ENCODE data around the gene FLOT1.
"Not testable (repeated sequence)": the region's sequence is repeated elsewhere in the genome, so short reads cannot be mapped to it uniquely, and the experiment has no call there.

Gene FLOT1

DNA sequence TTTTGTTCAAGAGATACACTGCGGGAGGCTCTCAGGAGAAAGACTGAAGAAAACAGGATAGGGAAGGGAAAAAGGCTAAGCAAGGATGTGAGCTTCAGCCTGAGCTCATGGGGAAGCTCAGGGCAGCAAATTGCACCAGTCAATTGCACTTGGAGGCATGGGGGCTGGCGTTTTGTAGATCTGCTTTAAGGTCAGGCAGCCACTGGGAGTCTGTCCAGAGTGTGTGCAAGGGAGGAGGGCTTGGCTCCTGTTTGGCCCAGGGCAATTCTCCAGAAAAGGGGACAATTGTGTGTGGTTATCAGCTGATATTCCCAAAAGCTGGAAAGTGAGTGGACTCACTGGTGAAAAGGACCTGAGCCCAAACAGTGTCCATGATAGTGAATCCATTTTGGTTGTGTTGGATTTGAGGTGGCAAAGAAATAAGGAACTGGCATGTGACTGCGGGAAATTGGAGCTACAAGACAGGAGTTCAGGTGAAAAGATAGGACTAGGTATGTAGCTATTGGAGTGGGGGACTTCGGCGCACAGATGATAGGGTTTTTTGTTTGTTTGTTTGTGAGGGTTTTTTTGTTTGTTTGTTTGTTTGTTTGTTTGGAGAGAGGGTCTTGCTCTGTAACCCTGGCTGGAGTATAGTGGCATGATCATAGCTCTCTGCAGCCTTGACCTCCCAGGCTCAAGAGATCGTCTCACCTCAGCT, 24.1 kb upstream of the FLOT1 start:
- DNase-seq, result no peak

GRCh38 chr6:30765495-30765894, 23.0 kb upstream of the FLOT1 start:
- not testable (repeated sequence) for DNase-seq

- DNase-seq, result not testable (repeated sequence)
These were observed 22.1 kb upstream of the FLOT1 start for GRCh38 chr6:30764490-30765043.

GRCh38 chr6:30763618-30764489, 21.4 kb upstream of the FLOT1 start:
- DNase-seq, result peak in 1 of 2 experiments; percentile 26

DNA sequence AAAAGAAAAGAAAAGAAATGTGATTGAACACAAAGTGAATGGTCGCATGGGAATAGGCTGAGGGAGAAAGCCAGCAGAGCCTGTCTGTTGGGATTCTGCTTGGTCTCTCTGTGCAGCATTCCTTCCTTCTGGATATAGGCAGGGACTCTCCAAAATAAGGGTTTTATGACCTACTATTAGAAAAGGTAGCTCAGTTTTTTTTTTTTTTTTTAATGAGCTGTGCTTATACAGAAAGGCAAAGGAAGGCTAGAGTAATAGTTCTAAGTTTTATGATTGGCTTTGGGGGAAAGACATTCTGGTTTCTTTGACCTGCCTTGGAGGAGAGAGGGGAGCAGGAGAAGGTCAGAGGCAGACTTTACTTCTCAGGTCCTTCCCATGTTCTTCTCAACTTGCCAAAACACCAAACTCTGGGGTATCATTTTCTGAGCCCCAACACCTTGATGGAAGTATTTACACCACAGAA, 20.7 kb upstream of the FLOT1 start:
- no peak for DNase-seq

- no peak for DNase-seq
These were observed 19.4 kb upstream of the FLOT1 start for GRCh38 chr6:30761791-30762429.

GRCh38 chr6:30760549-30760948, 18.1 kb upstream of the FLOT1 start:
- no peak for DNase-seq

GRCh38 chr6:30759575-30760239, 17.2 kb upstream of the FLOT1 start:
- DNase-seq, result no peak

GRCh38 chr6:30757261-30757904, 14.9 kb upstream of the FLOT1 start:
- no peak for DNase-seq

DNA sequence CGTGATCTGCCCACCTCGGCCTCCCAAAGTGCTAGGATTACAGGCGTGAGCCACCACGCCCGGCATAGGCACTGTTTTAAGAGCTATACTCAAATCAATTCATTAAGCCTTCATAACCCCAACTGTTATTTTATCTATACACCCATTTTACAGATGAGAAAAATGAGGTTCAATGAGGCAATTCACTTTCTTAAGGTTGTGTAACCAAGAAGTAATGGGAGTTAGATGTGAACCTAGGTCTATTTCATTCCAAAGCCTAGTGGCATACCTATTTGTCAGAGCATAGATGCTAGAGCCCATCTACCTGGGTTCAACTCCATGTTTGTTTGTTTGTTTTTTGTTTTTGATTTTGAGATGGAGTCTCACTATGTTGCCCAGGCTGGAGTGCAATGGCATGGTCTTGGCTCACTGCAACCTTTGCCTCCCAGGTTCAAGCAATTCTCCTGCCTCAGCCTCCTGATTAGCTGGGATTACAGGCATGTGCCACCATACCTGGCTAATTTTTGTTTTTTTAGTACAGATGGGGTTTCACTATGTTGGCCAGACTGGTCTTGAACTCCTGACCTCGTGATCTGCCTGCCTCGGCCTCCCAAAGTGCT, 14.0 kb upstream of the FLOT1 start:
- DNase-seq, result not testable (repeated sequence)

- DNase-seq, result no peak
These were observed 12.1 kb upstream of the FLOT1 start for GRCh38 chr6:30754631-30755030.

GRCh38 chr6:30752157-30752927, 9.9 kb upstream of the FLOT1 start:
- DNase-seq, result peak; percentile 73 to 75

- DNase-seq, result no peak
These were observed 7.8 kb upstream of the FLOT1 start for GRCh38 chr6:30750379-30750668.

DNA sequence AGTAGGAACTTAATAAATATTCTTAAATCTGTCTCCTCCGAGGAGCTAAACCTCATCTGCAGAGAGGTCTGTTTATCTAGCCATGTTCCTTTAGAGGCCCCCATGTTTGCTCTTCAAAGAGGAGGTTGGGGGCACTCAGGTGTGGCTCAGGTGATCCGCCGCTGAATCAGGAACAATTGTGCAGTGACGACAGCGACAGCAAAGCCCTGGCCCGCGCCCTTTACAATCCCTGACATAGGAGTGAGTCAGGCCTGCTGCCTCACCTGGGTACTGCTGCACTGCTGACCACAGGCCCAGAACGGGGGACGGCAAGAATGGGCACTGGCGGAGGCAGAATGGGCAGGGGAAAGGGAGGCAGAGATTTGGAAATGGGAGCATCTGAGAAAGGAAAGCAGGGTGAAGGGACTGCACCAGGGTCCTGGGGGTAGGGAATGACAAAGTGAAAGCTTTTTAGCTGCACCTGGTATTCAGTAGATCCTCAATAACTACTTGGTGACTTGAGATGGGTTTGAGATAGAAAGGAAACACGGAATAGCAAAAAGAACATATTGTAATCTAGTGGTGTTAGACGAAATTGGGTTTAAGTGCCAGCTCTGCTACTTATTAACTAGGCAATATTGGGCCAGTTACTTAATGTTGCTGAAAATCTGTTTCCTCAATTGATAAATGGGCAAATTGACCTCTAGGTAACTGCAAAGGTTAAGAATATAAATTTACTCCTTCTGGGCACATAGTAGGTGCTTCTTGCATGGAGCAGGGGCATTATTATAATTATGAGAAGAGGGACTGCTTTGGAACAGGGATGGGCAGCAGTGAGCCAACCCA, 7.3 kb upstream of the FLOT1 start:
- no peak for DNase-seq

DNA sequence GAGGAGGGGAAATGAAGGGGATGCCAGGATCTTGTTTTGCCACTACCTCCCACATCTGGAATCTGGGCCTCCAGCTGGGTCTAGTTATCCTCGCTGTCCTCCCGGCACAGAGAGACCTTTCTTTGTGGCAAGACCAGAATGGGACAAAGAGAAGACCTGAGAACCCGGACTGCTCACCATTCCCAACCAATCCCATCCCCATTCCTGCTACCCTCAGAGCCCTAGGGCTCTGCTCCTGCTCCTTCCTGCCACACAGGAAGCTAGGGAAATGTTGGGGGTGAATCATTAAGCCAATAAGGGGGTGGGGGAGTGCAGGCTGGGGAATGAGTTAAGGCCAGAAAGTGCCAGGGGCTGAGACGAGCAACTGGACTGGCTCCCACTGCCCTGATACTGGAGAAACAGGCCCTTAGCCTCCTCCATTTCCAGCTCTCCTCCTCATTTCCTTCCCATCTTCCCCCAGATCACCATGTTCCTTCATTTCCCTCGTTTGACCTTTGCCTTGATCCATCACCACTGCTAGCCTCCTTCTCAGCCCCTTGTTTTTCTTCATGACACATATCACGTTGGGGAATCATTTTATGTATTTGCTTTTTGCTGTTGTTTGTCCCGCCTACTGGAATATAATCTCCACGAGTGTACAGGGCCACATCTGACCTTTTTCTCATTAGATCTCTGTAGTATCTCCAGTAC, 6.5 kb upstream of the FLOT1 start:
- DNase-seq, result no peak

DNA sequence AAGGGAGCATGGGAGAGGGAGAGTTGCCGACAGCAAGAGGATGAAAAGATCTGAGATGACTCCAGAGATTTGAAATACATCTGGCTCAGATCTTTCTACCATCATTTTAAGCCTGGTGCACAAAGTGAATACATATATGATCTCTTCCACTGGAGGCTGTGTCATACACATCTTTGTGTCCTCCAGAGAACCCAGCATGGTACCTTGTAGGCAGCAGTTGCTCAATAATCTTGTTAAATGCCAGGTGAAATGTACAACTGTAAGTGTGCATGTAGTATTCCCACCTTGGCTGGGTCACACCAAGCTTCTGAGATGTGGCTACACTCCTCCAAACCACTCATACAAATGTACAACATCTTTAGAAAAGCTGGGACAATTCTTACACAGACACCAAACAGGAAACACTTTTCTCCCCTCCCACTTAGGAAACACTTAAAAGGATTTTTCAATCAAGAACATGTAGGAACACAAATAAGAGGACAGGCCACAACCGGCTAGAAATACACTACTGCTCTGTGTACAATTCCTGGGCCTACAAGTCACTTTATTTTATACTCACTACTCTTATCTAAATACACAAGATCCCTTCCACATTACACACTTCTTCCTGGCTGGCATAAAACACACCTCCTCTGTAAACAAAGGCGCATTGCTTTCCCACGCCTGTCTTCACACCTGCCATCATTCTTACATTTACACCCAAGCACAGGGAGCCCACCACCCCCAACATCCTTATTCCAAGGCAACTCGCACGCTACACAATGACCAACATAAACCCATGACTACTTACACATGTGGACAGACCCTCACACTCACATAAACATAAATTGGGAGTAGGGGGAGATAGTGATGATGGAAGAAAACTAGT, 5.6 kb upstream of the FLOT1 start:
- DNase-seq, result no peak

DNA sequence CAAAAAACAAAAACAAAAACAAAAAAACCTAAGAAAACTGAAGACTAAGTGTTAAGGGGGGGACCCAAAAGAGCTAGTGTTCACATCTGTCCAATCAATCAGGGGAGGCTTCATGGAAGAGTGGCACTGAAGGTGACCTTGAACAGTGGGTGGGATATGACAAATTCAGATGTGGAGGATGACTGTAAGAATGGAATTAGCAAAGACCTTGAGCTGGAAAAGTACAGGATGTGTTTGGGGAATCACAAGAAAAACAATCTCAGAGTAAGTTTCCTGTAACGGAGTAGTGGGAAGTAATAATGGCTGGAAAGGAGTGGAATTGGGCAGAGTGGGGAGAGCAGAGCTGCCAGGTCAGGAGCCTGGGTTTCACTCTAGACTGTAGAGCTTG, 4.8 kb upstream of the FLOT1 start:
- DNase-seq, result no peak

DNA sequence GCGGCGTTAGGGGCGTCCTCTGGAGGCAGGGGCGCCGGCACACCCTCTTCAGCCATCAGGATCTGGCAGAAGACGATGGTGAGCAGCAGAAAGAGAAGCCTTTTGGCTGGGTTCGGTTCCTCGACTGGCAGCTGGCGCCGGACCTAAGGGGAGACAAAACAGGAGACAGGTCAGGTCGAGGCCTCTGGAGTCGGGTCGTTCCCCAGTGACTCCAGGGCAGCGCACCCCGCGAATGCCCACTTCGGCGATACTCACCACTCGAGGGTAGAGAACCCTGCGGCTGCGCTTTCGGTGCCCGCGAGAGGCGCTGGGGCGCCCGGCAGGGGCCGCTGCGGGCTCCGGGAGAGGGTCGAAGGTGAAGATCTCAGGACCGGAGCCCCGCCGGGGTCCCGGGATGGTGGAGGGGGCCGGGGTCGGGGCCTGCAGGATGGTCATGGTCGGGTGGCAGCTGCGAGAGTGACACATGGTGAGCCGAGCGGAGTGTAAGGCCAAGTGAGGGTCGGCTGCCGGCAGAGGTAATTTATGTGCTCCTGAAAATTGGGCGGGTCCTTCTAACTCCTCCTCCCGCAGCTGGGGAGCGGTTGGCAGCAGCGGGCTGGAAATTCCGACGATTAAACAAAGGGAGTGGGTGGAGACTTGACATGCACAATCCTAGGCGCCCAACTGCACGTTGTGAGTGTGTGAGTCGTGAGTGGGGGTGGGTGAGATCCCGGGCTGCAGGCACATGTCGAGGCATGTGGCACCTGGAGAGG, 1.7 kb upstream of the FLOT1 start, which contains the start of gene IER3:
IER3 (minus strand) TSS at position 494 of the 752 bp plus-strand sequence; CDS start at position 465, 29 bp downstream.
- DNase-seq, result peak; percentile 47 to 49

Data from Kasumi-1 (cell line).